ENCODE measurements around the gene TCAP. TPM values are rescaled to one million over a fixed set of nuclear protein-coding genes. Genes with fewer than 3 reads are reported as not detected.

Gene TCAP
- total RNA-seq, 1 experiment from 2014 or later: 2.1 TPM

DNA sequence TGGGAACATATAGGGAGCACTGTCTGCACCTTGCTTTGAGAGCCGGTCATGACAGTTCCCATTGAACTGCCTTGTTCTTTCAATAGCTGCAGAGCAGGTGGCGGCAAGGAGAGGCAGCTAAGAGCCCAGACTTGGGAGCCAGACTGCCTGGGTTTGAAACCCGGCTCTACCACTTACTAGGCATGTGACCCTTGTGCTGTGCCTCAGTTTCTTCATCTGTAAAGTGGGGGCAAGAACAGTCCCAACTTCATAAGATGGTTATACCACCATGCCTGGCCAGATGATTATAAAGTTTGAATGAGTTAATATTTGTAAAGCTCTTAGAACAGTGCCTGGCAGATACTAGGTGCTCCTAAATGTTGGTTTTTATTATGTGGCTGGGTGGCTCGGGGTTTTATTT, 49.1 kb downstream of the TCAP start:
- Histone ChIP-seq H2AK5ac (ENCODE audit: insufficient read length, low read length) (no peak overlapping the region), H3K23ac (ENCODE audit: insufficient read length, low read depth, low read length) (no peak overlapping the region), H2BK15ac (ENCODE audit: low read depth, low read length) (no peak overlapping the region), H3T11ph (ENCODE audit: low read length) (no peak overlapping the region), H3K56ac (ENCODE audit: insufficient read length, low read depth, low read length) (no peak overlapping the region), H3K79me2 (ENCODE audit: insufficient read depth, low read length) (no peaks in the 10 kb centered on the region), H2BK12ac (ENCODE audit: insufficient read length, low read depth, low read length) (no peak overlapping the region), H3K4ac (ENCODE audit: low read depth, low read length) (no peak overlapping the region), H4K91ac (ENCODE audit: insufficient read length, low read depth, low read length) (no peak overlapping the region), H3K14ac (ENCODE audit: insufficient read depth, low read length) (no peak overlapping the region), H3K27ac (ENCODE audit: insufficient read length, low read depth, low read length) (no peak overlapping the region), H3K9ac (ENCODE audit: extremely low read depth, insufficient read length, low read length) (no peak overlapping the region), H4K8ac (replicated peaks; ENCODE audit: insufficient read length, low read depth, low read length) (no peak overlapping the region), H2BK5ac (ENCODE audit: insufficient read length, low read length) (no peak overlapping the region), H3K18ac (ENCODE audit: insufficient read length, low read depth, low read length) (no peak overlapping the region), H3K23me2 (ENCODE audit: insufficient read length, low read depth, low read length, poor library complexity, severe bottlenecking) (no peaks in the 10 kb centered on the region), H3K79me1 (ENCODE audit: insufficient read depth, low read depth, low read length, poor library complexity, severe bottlenecking) (no peaks in the 10 kb centered on the region), H4K5ac (ENCODE audit: insufficient read length, low read depth, low read length) (no peak overlapping the region), H4K20me1 (ENCODE audit: control insufficient read depth, insufficient read depth, insufficient read length) (no peaks in the 10 kb centered on the region), H2BK20ac (ENCODE audit: low read depth, low read length, poor library complexity, severe bottlenecking) (no peak overlapping the region), H3K9me3 (ENCODE audit: control insufficient read depth, low read depth, low read length) (no peaks in the 10 kb centered on the region), H2BK120ac (ENCODE audit: low read depth, low read length, poor library complexity, severe bottlenecking) (no peak overlapping the region), H3K4me1 (ENCODE audit: insufficient read depth, low read length) (no peaks in the 10 kb centered on the region), H3K4me2 (ENCODE audit: insufficient read depth, insufficient read length, low read length) (no peak overlapping the region), H3K27me3 (ENCODE audit: insufficient read depth, low read length) (no peaks in the 10 kb centered on the region), H2AFZ (ENCODE audit: low read length) (no peak overlapping the region)
- Mint-ChIP-seq H3K9me3 (no peaks in the 10 kb centered on the region), H3K4me1 (no peaks in the 10 kb centered on the region), H3K27me3 (ENCODE audit: low read depth) (no peaks in the 10 kb centered on the region; the same call in 1 of the 2 replicates), H3K27ac (no peak overlapping the region), H3K36me3 (ENCODE audit: insufficient read depth in 1 of 3, low read depth in 3 of 3) (peaks cover 74 to 93% (median 86%) of the 10 kb centered on the region in 3 experiments; a peak in 6 of 7 replicates), H3K4me3 (no peak overlapping the region)
- WGBS (ENCODE audit: extremely low coverage, insufficient read length, low lambda C conversion rate): no CpG with 5 or more reads among the region's 4 CpGs
- no peak for DNase-seq
- TF ChIP-seq, protein P1, sequence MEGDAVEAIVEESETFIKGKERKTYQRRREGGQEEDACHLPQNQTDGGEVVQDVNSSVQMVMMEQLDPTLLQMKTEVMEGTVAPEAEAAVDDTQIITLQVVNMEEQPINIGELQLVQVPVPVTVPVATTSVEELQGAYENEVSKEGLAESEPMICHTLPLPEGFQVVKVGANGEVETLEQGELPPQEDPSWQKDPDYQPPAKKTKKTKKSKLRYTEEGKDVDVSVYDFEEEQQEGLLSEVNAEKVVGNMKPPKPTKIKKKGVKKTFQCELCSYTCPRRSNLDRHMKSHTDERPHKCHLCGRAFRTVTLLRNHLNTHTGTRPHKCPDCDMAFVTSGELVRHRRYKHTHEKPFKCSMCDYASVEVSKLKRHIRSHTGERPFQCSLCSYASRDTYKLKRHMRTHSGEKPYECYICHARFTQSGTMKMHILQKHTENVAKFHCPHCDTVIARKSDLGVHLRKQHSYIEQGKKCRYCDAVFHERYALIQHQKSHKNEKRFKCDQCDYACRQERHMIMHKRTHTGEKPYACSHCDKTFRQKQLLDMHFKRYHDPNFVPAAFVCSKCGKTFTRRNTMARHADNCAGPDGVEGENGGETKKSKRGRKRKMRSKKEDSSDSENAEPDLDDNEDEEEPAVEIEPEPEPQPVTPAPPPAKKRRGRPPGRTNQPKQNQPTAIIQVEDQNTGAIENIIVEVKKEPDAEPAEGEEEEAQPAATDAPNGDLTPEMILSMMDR (conservative IDR thresholded peaks at IDR 0.05): no peak
